Loucy (cell line): ENCODE results near the gene KATNB1.

Experiments used
- H2AFZ ChIP-seq: fragments of 200-600 bp; sonication (generic); 2 replicates; pipeline ENCODE4 v1.6.0; 2016; ENCODE audit warnings: antibody characterized with exemption, mild to moderate bottlenecking, low read length, moderate library complexity
- H3F3A ChIP-seq: fragments of 200-600 bp; 2 replicates; pipeline ENCODE4 v1.6.0; 2016; ENCODE audit warnings: antibody characterized with exemption, low read depth, mild to moderate bottlenecking
- H3K27me3 ChIP-seq: fragments of 200-600 bp; sonication (generic); 2 replicates; pipeline ENCODE4 v1.6.1; 2014; ENCODE audit warnings: low read length, mild to moderate bottlenecking; ENCODE audit not compliant: insufficient read depth, poor library complexity, severe bottlenecking
- H3K36me3 ChIP-seq: fragments of 200-600 bp; sonication (generic); 2 replicates; pipeline ENCODE4 v1.6.1; 2016; ENCODE audit warnings: low read length; ENCODE audit not compliant: insufficient read depth
- H3K4me1 ChIP-seq: fragments of 200-600 bp; sonication (generic); 2 replicates; pipeline ENCODE4 v1.5.1; 2014; ENCODE audit warnings: low read length, mild to moderate bottlenecking; ENCODE audit not compliant: insufficient read depth, poor library complexity, severe bottlenecking
- H3K4me2 ChIP-seq: fragments of 200-600 bp; sonication (generic); 2 replicates; pipeline ENCODE4 v1.6.0; 2014; ENCODE audit warnings: antibody characterized with exemption, low read length, low read depth, mild to moderate bottlenecking; ENCODE audit not compliant: poor library complexity, severe bottlenecking
- H3K4me3 ChIP-seq: fragments of 200-600 bp; sonication (generic); 2 replicates; pipeline ENCODE4 v1.5.1; 2014; ENCODE audit warnings: low read length, mild to moderate bottlenecking, mixed read lengths; ENCODE audit not compliant: poor library complexity, severe bottlenecking
- H3K79me2 ChIP-seq: fragments of 200-600 bp; sonication (generic); 2 replicates; pipeline ENCODE4 v1.6.1; 2014; ENCODE audit warnings: low read length; ENCODE audit not compliant: insufficient read depth
- H3K9ac ChIP-seq: fragments of 200-600 bp; sonication (generic); 2 replicates; pipeline ENCODE4 v1.6.0; 2014; ENCODE audit warnings: mild to moderate bottlenecking, low read depth, low read length, moderate library complexity; ENCODE audit not compliant: poor library complexity, severe bottlenecking
- H3K9me2 ChIP-seq: fragments of 200-600 bp; sonication (generic); replicated peaks from 2 replicates; pipeline ENCODE4 v1.6.1; 2016; ENCODE audit warnings: low read depth, low read length, mixed read lengths
- H3K9me3 ChIP-seq: fragments of 200-600 bp; sonication (generic); 2 replicates; pipeline ENCODE4 v1.6.1; 2014; ENCODE audit warnings: mild to moderate bottlenecking, antibody characterized with exemption, low read length, low read depth; ENCODE audit not compliant: insufficient read depth
- H4K20me1 ChIP-seq: fragments of 200-600 bp; sonication (generic); 2 replicates; pipeline ENCODE4 v1.6.0; 2014; ENCODE audit warnings: antibody characterized with exemption, low read length, mild to moderate bottlenecking; ENCODE audit not compliant: insufficient read depth, poor library complexity, severe bottlenecking
- CTCF ChIP-seq: fragments of 200-600 bp; sonication (generic); conservative IDR thresholded peaks from 2 replicates; pipeline ENCODE4 v1.5.1; 2014; ENCODE audit warnings: mild to moderate bottlenecking, antibody characterized with exemption, low read length
- EZH2phosphoT487 ChIP-seq: fragments of 200-600 bp; IDR thresholded peaks from 2 replicates; pipeline ENCODE4 v1.6.1; 2018; ENCODE audit warnings: antibody characterized with exemption, mild to moderate bottlenecking, moderate library complexity, borderline replicate concordance

KATNB1 gene

GRCh38 chr16:57690782-57691471, 44.6 kb upstream of the KATNB1 start:
- Histone ChIP-seq H3K79me2 (peaks cover 26% of the 10 kb centered on the region), H3K9me2 (no peaks in the 10 kb centered on the region), H3K4me2 (peak overlapping the region; percentile 65), H3K9me3 (no peaks in the 10 kb centered on the region), H4K20me1 (no peaks in the 10 kb centered on the region), H3K4me1 (peaks cover 64% of the 10 kb centered on the region), H3K36me3 (no peaks in the 10 kb centered on the region), H3K9ac (peak overlapping the region; percentile 98), H3F3A (peaks cover 8% of the 10 kb centered on the region), H3K27me3 (no peaks in the 10 kb centered on the region), H2AFZ (peak overlapping the region; percentile 37; the same call in 1 of the 2 replicates), H3K4me3 (no peak overlapping the region)
- TF ChIP-seq EZH2phosphoT487 (no peak), CTCF (no peak)

GRCh38 chr16:57692636-57693035, 42.9 kb upstream of the KATNB1 start:
- Histone ChIP-seq H3K4me2 (no peak overlapping the region), H3K4me3 (no peak overlapping the region), H3K9ac (no peak overlapping the region), H2AFZ (no peak overlapping the region), H3F3A (peaks cover 8% of the 10 kb centered on the region), H3K9me2 (no peaks in the 10 kb centered on the region), H3K27me3 (no peaks in the 10 kb centered on the region), H4K20me1 (no peaks in the 10 kb centered on the region), H3K79me2 (peaks cover 19% of the 10 kb centered on the region), H3K36me3 (no peaks in the 10 kb centered on the region), H3K4me1 (peaks cover 51% of the 10 kb centered on the region), H3K9me3 (no peaks in the 10 kb centered on the region)
- TF ChIP-seq CTCF (no peak), EZH2phosphoT487 (no peak)

- Histone ChIP-seq H3K4me1 (peaks cover 42% of the 10 kb centered on the region), H3K27me3 (no peaks in the 10 kb centered on the region), H3K9me2 (no peaks in the 10 kb centered on the region), H2AFZ (no peak overlapping the region), H3K36me3 (no peaks in the 10 kb centered on the region), H3K4me3 (no peak overlapping the region), H3K4me2 (no peak overlapping the region), H3K9me3 (no peaks in the 10 kb centered on the region), H3K9ac (no peak overlapping the region), H3K79me2 (peaks cover 9% of the 10 kb centered on the region), H3F3A (peaks cover 8% of the 10 kb centered on the region), H4K20me1 (no peaks in the 10 kb centered on the region)
- TF ChIP-seq EZH2phosphoT487 (no peak), CTCF (no peak)
Measured at GRCh38 chr16:57693550-57693949, 42.0 kb upstream of the KATNB1 start.
